Neuronal stem cell (in vitro differentiated cells): ENCODE measurements around the gene KIF22. TPM values are rescaled to one million over a fixed set of nuclear protein-coding genes. Genes with fewer than 3 reads are reported as not detected.

Source experiments
- DNase-seq: peaks from one replicate; pipeline ENCODE4 v3.0.0-alpha.2; 2013; ENCODE audit warnings: low spot score
- H2AFZ ChIP-seq: one replicate; pipeline ENCODE4 v1.6.1; 2013; ENCODE audit warnings: mild to moderate bottlenecking, low read length, inconsistent platforms
- H2AK5ac ChIP-seq: 2 replicates; pipeline ENCODE4 v1.6.1; 2013; ENCODE audit warnings: low read depth, mild to moderate bottlenecking, inconsistent platforms, low read length, moderate library complexity, mixed read lengths
- H2BK120ac ChIP-seq: 2 replicates; pipeline ENCODE4 v1.6.1; 2013; ENCODE audit warnings: low read depth, mild to moderate bottlenecking, inconsistent platforms, low read length, moderate library complexity, mixed read lengths
- H2BK12ac ChIP-seq: one replicate; pipeline ENCODE4 v1.6.1; 2013; ENCODE audit warnings: low read length, inconsistent platforms
- H2BK15ac ChIP-seq: 2 replicates; pipeline ENCODE4 v1.6.1; 2013; ENCODE audit warnings: mild to moderate bottlenecking, low read length, inconsistent platforms, mixed read lengths
- H2BK5ac ChIP-seq: one replicate; pipeline ENCODE4 v1.6.1; 2013; ENCODE audit warnings: inconsistent platforms, mild to moderate bottlenecking, low read length, moderate library complexity
- H3K14ac ChIP-seq: one replicate; pipeline ENCODE4 v1.6.1; 2013; ENCODE audit warnings: low read length, inconsistent platforms
- H3K18ac ChIP-seq: 2 replicates; pipeline ENCODE4 v1.6.1; 2013; ENCODE audit warnings: low read length, inconsistent platforms
- H3K23ac ChIP-seq: 2 replicates; pipeline ENCODE4 v1.6.1; 2013; ENCODE audit warnings: low read depth, mild to moderate bottlenecking, mixed read lengths, low read length, inconsistent platforms; ENCODE audit not compliant: poor library complexity
- H3K27ac ChIP-seq: replicated peaks from 3 replicates; pipeline ENCODE4 v1.5.1; 2013; ENCODE audit warnings: low read length, inconsistent platforms
- H3K27me3 ChIP-seq, 3 experiments: 2 replicates each; pipeline ENCODE4 v1.6.1; 2013; ENCODE audit warnings: low read length in 3 of 3, mild to moderate bottlenecking in 2 of 3, inconsistent platforms in 1 of 3, low read depth in 1 of 3, mixed read lengths in 1 of 3, moderate library complexity in 1 of 3; ENCODE audit not compliant: control insufficient read depth in 3 of 3, insufficient read depth in 3 of 3
- H3K36me3 ChIP-seq, 2 donors: replicated peaks in 1 of 2; 2 replicates each; pipeline ENCODE4 v1.6.1; 2013; ENCODE audit warnings: low read length in 2 of 2; ENCODE audit not compliant: control insufficient read depth in 2 of 2, insufficient read depth in 2 of 2
- H3K4ac ChIP-seq: 2 replicates; pipeline ENCODE4 v1.6.1; 2013; ENCODE audit warnings: inconsistent platforms, mild to moderate bottlenecking, low read length, moderate library complexity
- H3K4me1 ChIP-seq, 2 donors: 1 replicate in 1 of 2; 2 replicates in 1 of 2; pipeline ENCODE4 v1.6.1; 2013; ENCODE audit warnings: low read length in 2 of 2, low read depth in 1 of 2; ENCODE audit not compliant: control insufficient read depth in 2 of 2, insufficient read depth in 1 of 2
- H3K4me2 ChIP-seq: one replicate; pipeline ENCODE4 v1.6.1; 2013; ENCODE audit warnings: mild to moderate bottlenecking, low read length, inconsistent platforms; ENCODE audit not compliant: insufficient read depth, poor library complexity, severe bottlenecking
- H3K4me3 ChIP-seq, 2 donors: 2 replicates each; pipeline ENCODE4 v1.5.1; 2013; ENCODE audit warnings: low read length in 2 of 2, mild to moderate bottlenecking in 2 of 2, inconsistent platforms in 1 of 2, moderate library complexity in 1 of 2
- H3K79me1 ChIP-seq: one replicate; pipeline ENCODE4 v1.6.1; 2013; ENCODE audit warnings: low read depth, mild to moderate bottlenecking, inconsistent platforms, low read length, moderate library complexity
- H3K9ac ChIP-seq: one replicate; pipeline ENCODE4 v1.6.1; 2013; ENCODE audit warnings: mild to moderate bottlenecking, low read depth, low read length, inconsistent platforms; ENCODE audit not compliant: poor library complexity
- H3K9me3 ChIP-seq, 2 donors: replicated peaks in 1 of 2; 2 replicates each; pipeline versions ENCODE3 to v1.6.1; 2013; ENCODE audit warnings: low read length in 2 of 2, mild to moderate bottlenecking in 2 of 2, inconsistent platforms in 1 of 2, low read depth in 1 of 2, mixed read lengths in 1 of 2, moderate library complexity in 1 of 2; ENCODE audit not compliant: control insufficient read depth in 2 of 2, insufficient read depth in 1 of 2
- H4K8ac ChIP-seq: one replicate; pipeline ENCODE4 v1.6.1; 2013; ENCODE audit warnings: low read depth, mild to moderate bottlenecking, inconsistent platforms, low read length, moderate library complexity
- H4K91ac ChIP-seq: one replicate; pipeline ENCODE4 v1.6.1; 2013; ENCODE audit warnings: low read length, low read depth, mild to moderate bottlenecking, inconsistent platforms; ENCODE audit not compliant: poor library complexity
- WGBS, 2 donors: extraction: QIAGEN DNeasy Blood & Tissue Kit; methylation state at CpG; one replicate each; pipeline ENCODE4 v1.1.7; 2013; ENCODE audit warnings: missing lambda C conversion rate in 2 of 2, mixed read lengths in 1 of 2; ENCODE audit not compliant: insufficient read length in 2 of 2, insufficient replicate concordance in 1 of 2; ENCODE audit errors: extremely low coverage in 2 of 2; 5-methylcytosine and 5-hydroxymethylcytosine counted together
- polyA plus RNA-seq, 2 experiments: library from polyadenylated mRNA; stranded (reverse); fragments of 200-250 nt; gene quantifications; one replicate each; pipeline ENCODE4 v1.2.3, GENCODE V29; 2013

KIF22 gene
- polyA plus RNA-seq (2013, experiment 1 of 2): 110 TPM
- polyA plus RNA-seq (2013, experiment 2 of 2): 109 TPM

DNA sequence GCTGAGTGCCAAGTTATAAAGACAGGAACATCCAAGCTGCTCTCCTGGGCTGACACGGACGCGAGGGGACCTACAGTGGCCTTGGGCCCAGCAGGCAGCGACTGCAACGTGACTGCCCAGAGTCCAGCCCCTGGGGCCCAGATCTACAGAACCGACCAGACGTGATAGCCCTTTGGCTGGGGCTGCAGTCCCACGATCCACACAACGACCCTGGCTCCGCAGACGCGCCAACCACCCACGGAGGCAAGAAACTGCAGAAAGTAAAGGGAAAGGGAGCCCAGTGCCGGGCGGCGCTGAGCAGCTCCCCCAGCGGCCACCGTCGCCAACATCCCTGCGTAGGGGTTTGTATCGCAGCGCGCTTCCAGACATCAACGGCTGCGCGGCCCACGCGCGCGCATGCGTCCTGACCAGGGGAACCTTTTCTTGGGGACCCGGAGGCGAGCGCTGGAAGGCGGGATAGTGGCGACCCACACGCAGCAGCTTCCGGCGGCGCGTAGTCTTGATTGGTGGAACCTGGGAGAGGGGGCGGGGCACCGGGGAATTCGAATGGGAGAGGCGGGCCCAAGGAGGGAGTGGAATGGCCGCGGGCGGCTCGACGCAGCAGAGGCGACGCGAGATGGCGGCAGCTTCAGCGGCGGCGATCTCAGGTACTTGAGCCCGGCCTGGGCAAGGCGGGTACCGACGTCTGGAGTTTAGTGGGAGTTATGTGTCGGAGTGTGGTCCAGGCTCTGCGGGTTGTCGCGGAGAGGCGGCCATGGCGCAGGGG is at the start of gene KIF22:
KIF22 (plus strand) TSS at position 569 of the 766 bp plus-strand sequence; CDS start at position 578, 9 bp downstream.
- H3K4me1 ChIP-seq: peaks cover 9 to 11% of the 10 kb centered on the region in 2 donors
- peak; percentile 99 for DNase-seq
- H3K4me2 ChIP-seq: peak within 1 kb of the TSS; percentile 93
- H2BK12ac ChIP-seq: peak within 1 kb of the TSS; percentile 81
- peak within 1 kb of the TSS; percentile 98 for H2BK5ac ChIP-seq
- H2BK120ac ChIP-seq: peak within 1 kb of the TSS; percentile 87
- peak within 1 kb of the TSS; percentile 93 for H2AK5ac ChIP-seq
- H2AFZ ChIP-seq: peak within 1 kb of the TSS; percentile 93
- WGBS, 2 donors: no CpG with 5 or more reads among the region's 67 CpGs
- no peaks in the 10 kb centered on the region for H3K27me3 ChIP-seq
- H3K23ac ChIP-seq: peak within 1 kb of the TSS; percentile 92
- H3K27ac ChIP-seq: peak within 1 kb of the TSS; percentile 91
- H3K4ac ChIP-seq: peak within 1 kb of the TSS; percentile 77
- H2BK15ac ChIP-seq: peak within 1 kb of the TSS; percentile 59
- no peaks in the 10 kb centered on the region for H3K9me3 ChIP-seq
- peaks cover 7 to 38% of the 10 kb centered on the region in 2 donors for H3K36me3 ChIP-seq
- H4K91ac ChIP-seq: peak within 1 kb of the TSS; percentile 60
- peaks cover 4% of the 10 kb centered on the region for H3K79me1 ChIP-seq
- H3K14ac ChIP-seq: peak within 1 kb of the TSS; percentile 87
- peak within 1 kb of the TSS; percentile 97 for H4K8ac ChIP-seq
- H3K18ac ChIP-seq: peak within 1 kb of the TSS; percentile 97
- peak within 1 kb of the TSS; percentile 99 for H3K9ac ChIP-seq
- peak within 1 kb of the TSS; percentile 75 to 85 for H3K4me3 ChIP-seq

DNA sequence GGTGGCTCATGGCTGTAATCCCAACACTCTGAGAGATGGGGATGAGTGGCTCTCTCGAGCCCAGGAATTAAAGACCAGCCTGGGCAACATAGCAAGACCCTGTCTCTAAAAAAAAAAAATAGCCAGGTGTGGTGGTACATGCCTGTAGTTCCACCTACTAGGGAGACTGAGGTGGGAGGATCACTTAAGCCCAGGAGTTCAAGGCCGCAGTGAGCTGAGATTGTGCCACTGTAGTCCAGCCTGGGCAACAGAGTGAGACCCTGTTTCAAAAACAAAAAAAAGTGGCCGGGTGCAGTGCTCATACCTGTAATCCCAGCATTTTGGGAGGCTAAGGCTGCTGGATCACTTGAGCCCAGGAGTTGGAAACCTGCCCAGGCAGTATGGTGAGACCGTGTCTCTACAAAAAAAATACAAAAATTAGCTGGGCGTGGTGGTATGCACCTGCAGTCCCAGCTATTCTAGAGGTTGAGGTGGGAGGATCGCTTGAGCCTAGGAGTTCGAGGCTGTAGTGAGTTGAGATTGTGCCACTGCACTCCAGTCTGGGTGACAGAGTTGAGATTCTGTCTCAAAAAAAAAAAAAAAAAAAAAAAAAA is 47.8 kb upstream of the KIF22 start:
- H3K27me3 ChIP-seq: peaks cover 0 to 4% (median 0%) of the 10 kb centered on the region in 3 experiments
- H2BK120ac ChIP-seq: no peak overlapping the region
- no peak overlapping the region for H2AFZ ChIP-seq
- no peak overlapping the region for H4K8ac ChIP-seq
- H3K23ac ChIP-seq: no peak overlapping the region
- H3K27ac ChIP-seq: no peak overlapping the region
- no CpG with 5 or more reads among the region's 7 CpGs for WGBS, 2 donors
- H3K9me3 ChIP-seq: peaks cover 0 to 2% of the 10 kb centered on the region in 2 donors
- H2BK5ac ChIP-seq: no peak overlapping the region
- H2BK15ac ChIP-seq: no peak overlapping the region
- no peak for DNase-seq
- no peaks in the 10 kb centered on the region for H3K79me1 ChIP-seq
- no peak overlapping the region for H2BK12ac ChIP-seq
- no peak overlapping the region for H3K4me2 ChIP-seq
- H3K18ac ChIP-seq: no peak overlapping the region
- no peaks in the 10 kb centered on the region for H3K36me3 ChIP-seq
- H3K4ac ChIP-seq: no peak overlapping the region
- H4K91ac ChIP-seq: no peak overlapping the region
- H3K4me3 ChIP-seq: no peak overlapping the region
- H3K9ac ChIP-seq: no peak overlapping the region
- H3K4me1 ChIP-seq: no peaks in the 10 kb centered on the region
- no peak overlapping the region for H3K14ac ChIP-seq
- H2AK5ac ChIP-seq: no peak overlapping the region

DNA sequence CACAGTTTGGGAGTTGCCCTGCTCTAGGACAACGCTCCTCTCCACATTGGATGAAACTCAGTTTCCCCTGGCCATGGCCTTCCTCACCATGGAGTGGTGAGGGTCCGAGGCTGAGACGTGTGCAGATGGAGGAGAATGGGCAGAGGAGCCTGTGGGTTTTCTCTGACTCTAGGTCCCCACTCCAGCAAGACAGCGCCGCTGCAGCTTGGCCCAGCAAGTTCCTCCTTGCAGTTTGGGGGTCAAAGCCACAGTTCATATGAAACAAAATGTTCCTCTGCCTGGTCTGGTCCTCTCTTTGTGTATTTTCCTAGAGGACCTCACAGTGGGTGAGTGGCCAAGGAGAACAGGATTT is 47.1 kb upstream of the KIF22 start:
- Histone ChIP-seq H3K4me3 (no peak overlapping the region), H3K14ac (no peak overlapping the region), H2AK5ac (no peak overlapping the region), H4K91ac (no peak overlapping the region), H2BK12ac (no peak overlapping the region), H3K27ac (no peak overlapping the region), H3K4me2 (no peak overlapping the region), H4K8ac (no peak overlapping the region), H3K23ac (no peak overlapping the region), H2BK15ac (no peak overlapping the region), H3K79me1 (peaks cover 5% of the 10 kb centered on the region), H3K36me3 (no peaks in the 10 kb centered on the region), H3K9me3 (peaks cover 0 to 5% of the 10 kb centered on the region in 2 donors), H3K9ac (no peak overlapping the region), H3K4me1 (no peaks in the 10 kb centered on the region), H3K18ac (no peak overlapping the region), H2AFZ (no peak overlapping the region), H3K4ac (no peak overlapping the region), H2BK5ac (no peak overlapping the region), H3K27me3 (peaks cover 0 to 4% (median 0%) of the 10 kb centered on the region in 3 experiments), H2BK120ac (no peak overlapping the region)
- DNase-seq: no peak
- WGBS, 2 donors: no CpG with 5 or more reads among the region's 5 CpGs

DNA sequence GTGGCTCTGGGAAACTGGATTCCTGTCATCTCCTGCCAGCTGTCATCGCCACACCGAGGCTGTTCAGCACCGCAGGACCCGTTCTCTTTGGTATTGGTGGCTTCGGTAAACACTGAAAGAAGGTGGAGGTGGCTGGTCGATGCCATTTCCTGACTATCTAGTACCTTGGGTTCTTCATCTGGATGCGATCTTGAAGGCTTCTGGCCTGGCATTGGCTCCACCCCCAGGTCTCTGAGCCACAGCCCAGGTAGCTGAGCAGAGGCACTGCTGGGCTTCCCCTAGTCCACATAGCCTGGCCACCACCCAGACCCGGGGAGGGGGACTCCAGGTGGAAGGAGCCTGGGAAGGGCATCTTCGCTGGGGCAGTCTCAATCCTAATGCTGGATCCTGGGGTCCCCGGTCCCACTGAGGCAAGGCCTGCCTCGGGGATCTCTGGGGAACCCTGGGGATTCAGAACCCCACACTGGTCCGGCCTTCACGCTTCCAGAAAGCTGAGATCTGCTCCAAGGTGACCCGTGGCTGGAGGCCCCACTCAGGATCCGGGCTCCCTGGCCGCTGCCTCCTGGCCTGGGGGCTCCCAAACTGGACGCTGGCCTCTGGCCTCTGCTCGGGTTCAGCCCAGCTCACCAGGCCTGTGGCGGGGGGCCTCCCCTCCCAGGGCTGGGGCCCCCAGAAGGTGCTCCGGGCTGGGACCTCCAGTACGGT is 46.6 kb upstream of the KIF22 start:
- Histone ChIP-seq H3K27ac (no peak overlapping the region), H3K36me3 (no peaks in the 10 kb centered on the region), H3K18ac (no peak overlapping the region), H2AFZ (no peak overlapping the region), H3K4me1 (no peaks in the 10 kb centered on the region), H3K79me1 (peaks cover 5% of the 10 kb centered on the region), H4K8ac (no peak overlapping the region), H3K14ac (no peak overlapping the region), H4K91ac (no peak overlapping the region), H3K4me3 (no peak overlapping the region), H2BK5ac (peak overlapping the region; percentile 39), H3K23ac (peak overlapping the region; percentile 89), H3K9me3 (peaks cover 0 to 5% of the 10 kb centered on the region in 2 donors), H2BK15ac (no peak overlapping the region), H2BK12ac (no peak overlapping the region), H2BK120ac (no peak overlapping the region), H2AK5ac (peak overlapping the region; percentile 1), H3K9ac (no peak overlapping the region), H3K27me3 (peaks cover 0 to 4% (median 0%) of the 10 kb centered on the region in 3 experiments), H3K4ac (no peak overlapping the region), H3K4me2 (no peak overlapping the region)
- no peak for DNase-seq
- no CpG with 5 or more reads among the region's 21 CpGs for WGBS, 2 donors
